Lung (tissue), 12 donors: ENCODE data around the gene FRMPD4. TPM values are rescaled to one million over a fixed set of nuclear protein-coding genes. Genes with fewer than 3 reads are reported as not detected.

Experiments used
- ATAC-seq: fragments of 200-7000 bp; cut with Tn5 transposase; one replicate; pipeline ENCODE4 v1.9.1; 2020; ENCODE audit warnings: moderate number of reproducible peaks; ENCODE audit not compliant: insufficient read depth, low FRiP score
- DNase-seq, 3 donors: peaks; one replicate each; pipeline ENCODE4 v3.0.0-alpha.2; 2013 to 2017
- H3K27ac ChIP-seq, 2 donors: one replicate each; pipeline ENCODE4 v1.5.1; 2013; ENCODE audit warnings: mild to moderate bottlenecking in 2 of 2, moderate library complexity in 2 of 2, control low read depth in 1 of 2, inconsistent platforms in 1 of 2, low read depth in 1 of 2, low read length in 1 of 2
- H3K27me3 ChIP-seq, 3 donors: one replicate each; pipeline ENCODE4 v1.5.1; 2013; ENCODE audit warnings: low read length in 2 of 3; ENCODE audit not compliant: control insufficient read depth in 3 of 3, insufficient read depth in 3 of 3
- H3K36me3 ChIP-seq, 4 donors: one replicate each; pipeline ENCODE4 v1.5.1; 2013; ENCODE audit warnings: low read length in 4 of 4, mild to moderate bottlenecking in 1 of 4, moderate library complexity in 1 of 4; ENCODE audit not compliant: control insufficient read depth in 4 of 4, insufficient read depth in 4 of 4
- H3K4me1 ChIP-seq, 5 donors: one replicate each; pipeline ENCODE4 v1.5.1; 2013; ENCODE audit warnings: low read length in 5 of 5, mild to moderate bottlenecking in 2 of 5, moderate library complexity in 1 of 5; ENCODE audit not compliant: control insufficient read depth in 5 of 5, insufficient read depth in 5 of 5
- H3K4me3 ChIP-seq: one replicate; pipeline ENCODE4 v1.5.1; 2013; ENCODE audit warnings: mild to moderate bottlenecking, control low read depth, moderate library complexity
- H3K9ac ChIP-seq, 2 donors: one replicate each; pipeline ENCODE4 v1.5.1; 2013; ENCODE audit warnings: low read length in 2 of 2, control low read depth in 1 of 2; ENCODE audit not compliant: insufficient read depth in 1 of 2
- H3K9me3 ChIP-seq, 4 donors: one replicate each; pipeline ENCODE4 v1.5.1; 2013; ENCODE audit warnings: low read length in 3 of 4, mild to moderate bottlenecking in 1 of 4, moderate library complexity in 1 of 4; ENCODE audit not compliant: control insufficient read depth in 4 of 4, insufficient read depth in 3 of 4
- CTCF ChIP-seq: IDR thresholded peaks from 2 replicates; pipeline ENCODE4 v1.5.1; 2012; ENCODE audit warnings: mild to moderate bottlenecking; ENCODE audit errors: control extremely low read depth, extremely low read depth
- WGBS, 2 donors: extraction: QIAGEN DNeasy Blood & Tissue Kit; methylation state at CpG; one replicate each; pipeline ENCODE4 v1.1.7; 2013; 5-methylcytosine and 5-hydroxymethylcytosine counted together
- polyA plus RNA-seq, 2 donors: library from polyadenylated mRNA; stranded (reverse); fragments of 200-250 nt; gene quantifications; one replicate each; pipeline ENCODE4 v1.2.1, GENCODE V29; 2013
- total RNA-seq, 2 donors: library from RNA; depleted of rRNA in 1 of 2; stranded (reverse); fragments of >200 nt in 1 of 2; gene quantifications; one replicate each; pipeline ENCODE4 v1.2.1, GENCODE V29; 2014 to 2021
- donor health status: control.
- donor health status: control.
- donor health status: Bipolar disorder and iron deficiency.
- donor health status: healthy.
- donor health status: DM: yes; HTN: yes; CAD: no.

Gene FRMPD4
- total and polyA plus RNA-seq, 4 donors, result 0.01 to 0.43 (median 0.03) TPM

- Histone ChIP-seq H3K27ac (no peak overlapping the region), H3K9me3 (peaks cover 0 to 4% (median 2%) of the 10 kb centered on the region in 4 donors), H3K9ac (no peak overlapping the region), H3K4me1 (no peaks in the 10 kb centered on the region), H3K36me3 (no peaks in the 10 kb centered on the region), H3K4me3 (no peak overlapping the region), H3K27me3 (peaks cover 0 to 16% (median 7%) of the 10 kb centered on the region in 3 donors)
- no peak for ATAC-seq
- no peak for DNase-seq
- 50 to 76% methylated on average over 2 of the region's 2 CpGs for WGBS, 2 donors
- TF ChIP-seq CTCF, result no peak
Measured at GRCh38 chrX:12319992-12320391, 181.7 kb downstream of the FRMPD4 start.

- Histone ChIP-seq H3K4me3 (no peak overlapping the region), H3K9me3 (peaks cover 0 to 4% (median 2%) of the 10 kb centered on the region in 4 donors), H3K36me3 (no peaks in the 10 kb centered on the region), H3K4me1 (no peaks in the 10 kb centered on the region), H3K27me3 (peaks cover 0 to 25% (median 2%) of the 10 kb centered on the region in 3 donors), H3K9ac (no peak overlapping the region), H3K27ac (no peak overlapping the region)
- TF ChIP-seq CTCF, result no peak
- no peak for ATAC-seq
- DNase-seq, result no peak
Measured at GRCh38 chrX:12322031-12322430, 183.8 kb downstream of the FRMPD4 start.

- no peak for TF ChIP-seq CTCF
- ATAC-seq (no peak), DNase-seq (no peak)
- Histone ChIP-seq H3K27me3 (peaks cover 0 to 31% (median 2%) of the 10 kb centered on the region in 3 donors), H3K27ac (no peak overlapping the region), H3K4me1 (no peaks in the 10 kb centered on the region), H3K9me3 (peaks cover 0 to 4% (median 2%) of the 10 kb centered on the region in 4 donors), H3K9ac (no peak overlapping the region), H3K4me3 (no peak overlapping the region), H3K36me3 (no peaks in the 10 kb centered on the region)
- WGBS, 2 donors, result 53 to 82% methylated on average over 2 of the region's 2 CpGs
Measured at GRCh38 chrX:12325171-12325570, 186.9 kb downstream of the FRMPD4 start.

- DNase-seq, result no peak
- no peaks in the 10 kb centered on the region for H3K36me3 ChIP-seq
- no peaks in the 10 kb centered on the region for H3K4me1 ChIP-seq
- no peak for ATAC-seq
- no peak overlapping the region for H3K4me3 ChIP-seq
- TF ChIP-seq CTCF, result no peak
- no peaks in the 10 kb centered on the region for H3K9me3 ChIP-seq
- H3K9ac ChIP-seq, result no peak overlapping the region
- peaks cover 0 to 28% (median 2%) of the 10 kb centered on the region in 3 donors for H3K27me3 ChIP-seq
- H3K27ac ChIP-seq, result no peak overlapping the region
Measured at GRCh38 chrX:12327836-12328235, 189.6 kb downstream of the FRMPD4 start.
